ENCODE measurements around the gene UCKL1.

GRCh38 chr20:63934271-63935068 lies 21.7 kb downstream of the UCKL1 start:
- TF ChIP-seq CTCF (IDR thresholded peaks at IDR 0.05; ENCODE audit: low read depth, low read length, poor library complexity, severe bottlenecking) (no peak), EZH2phosphoT487 (IDR thresholded peaks at IDR 0.05; ENCODE audit: borderline replicate concordance, low read length) (no peak)

All from DOHH2 (cell line).